ENCODE data around the gene PSENEN. TPM values are rescaled to one million over a fixed set of nuclear protein-coding genes. Genes with fewer than 3 reads are reported as not detected.

PSENEN gene
- total and polyA plus RNA-seq, 9 of the 15 experiments (the other 6 are each of a cell fraction or from before 2014, with no cell fraction given), result 34.5 to 299 (median 61.1) TPM

GRCh38 chr19:35773020-35773806 is 27.8 kb downstream of the PSENEN start:
- Histone ChIP-seq H3K9ac (ENCODE audit: insufficient read depth in 1 of 2, low read depth in 2 of 2, low read length in 2 of 2) (no peak overlapping the region), H3K27me3 (ENCODE audit: control insufficient read depth in 2 of 2, insufficient read depth in 2 of 2, low read length in 2 of 2) (no peaks in the 10 kb centered on the region), H3K36me3 (ENCODE audit: control insufficient read depth, insufficient read depth, low read length) (peaks cover 12% of the 10 kb centered on the region; the same call in 2 of the 3 replicates), H3K79me2 (ENCODE audit: control insufficient read depth, insufficient read depth, low read length) (peaks cover 5% of the 10 kb centered on the region; the same call in 1 of the 3 replicates), H3K9me3 (replicated peaks; ENCODE audit: control insufficient read depth, insufficient read depth, low read depth, low read length) (no peaks in the 10 kb centered on the region), H3K4me3 (no peak overlapping the region), H4K20me1 (replicated peaks; ENCODE audit: control insufficient read depth, insufficient read depth, low read length) (no peaks in the 10 kb centered on the region; the same call in 1 of the 2 replicates), H3K4me1 (replicated peaks in 1 of 2; ENCODE audit: control insufficient read depth in 2 of 2, insufficient read depth in 2 of 2, low read length in 2 of 2) (peaks cover 10 to 25% of the 10 kb centered on the region in 2 experiments), H2AFZ (ENCODE audit: low read depth, low read length) (no peak overlapping the region), H3K27ac (ENCODE audit: extremely low read depth, low read depth, low read length) (no peak overlapping the region), H3K9me1 (ENCODE audit: control insufficient read depth, insufficient read depth, low read length) (peaks cover 3% of the 10 kb centered on the region), H3K4me2 (ENCODE audit: insufficient read depth, low read length) (no peak overlapping the region)
- WGBS (ENCODE audit: insufficient coverage, low coverage, missing lambda C conversion rate), result 16% methylated on average over 9 of the region's 9 CpGs
- in situ Hi-C loops (cut with MboI) (no loop called here), intact Hi-C loops (cut with micrococcal nuclease) (no loop called here)
- ATAC-seq (no peak), FAIRE-seq (peak; percentile 23), DNase-seq (ENCODE audit: extremely low read depth in 1 of 4, low spot score in 3 of 4) (no peak)
- CTCF ChIA-PET (ENCODE audit: low intra/inter-chr PET ratio), result interaction anchor here (0.6 kb wide), 1 partner anchor 13 kb away, joined by 3 read pairs; no protein-coding TSS in a partner anchor
- POLR2A ChIA-PET, result interaction anchor here (0.6 to 1.4 kb wide), 4 partner anchors 13 to 71 kb away, joined by 3 to 9 read pairs (median 4); partner anchors contain the start of gene HSPB6
- BruUV-seq (replicated peaks), result no TSS peak
- TF ChIP-seq HDAC2 (IDR thresholded peaks at IDR 0.05) (peak; percentile 59; the same call in 1 of the 2 replicates), KLF10 (CRISPR knock-in tag; IDR thresholded peaks at IDR 0.05) (no peak), KDM1A (IDR thresholded peaks at IDR 0.05) (peak; percentile 89 to 93), MYNN (IDR thresholded peaks at IDR 0.05) (no peak), MYNN (CRISPR knock-in tag; IDR thresholded peaks at IDR 0.05) (no peak), PREB (CRISPR knock-in tag; IDR thresholded peaks at IDR 0.05) (no peak), PHF21A (IDR thresholded peaks at IDR 0.05; ENCODE audit: borderline replicate concordance, low read depth) (peak; percentile 81; the same call in 1 of the 2 replicates), SIN3A (IDR thresholded peaks at IDR 0.05; ENCODE audit: borderline replicate concordance in 2 of 2, control insufficient read depth in 1 of 2, low read depth in 2 of 2, low read length in 2 of 2) (no peak), CBX3 (IDR thresholded peaks at IDR 0.05; ENCODE audit: borderline replicate concordance in 1 of 2, low read length in 2 of 2) (no peak), RCOR1 (IDR thresholded peaks at IDR 0.05; ENCODE audit: borderline replicate concordance in 1 of 2, low read depth in 2 of 2, low read length in 2 of 2) (peak in 1 of 2 experiments; percentile 42; a peak in 1 of 4 replicates)
